ENCODE results near the gene GRIK1. TPM values are rescaled to one million over a fixed set of nuclear protein-coding genes. Genes with fewer than 3 reads are reported as not detected.

GRIK1 gene
- total and polyA plus RNA-seq, 4 donors: not detected

- ATAC-seq (ENCODE audit: low FRiP score): no peak
- no peak overlapping the region for H3K4me3 ChIP-seq (ENCODE audit: low read length in 2 of 2)
- H3K36me3 ChIP-seq (ENCODE audit: control insufficient read depth in 1 of 2, insufficient read depth in 2 of 2, low read length in 1 of 2): no peaks in the 10 kb centered on the region
- H3K9me3 ChIP-seq (ENCODE audit: control insufficient read depth, low read length): no peaks in the 10 kb centered on the region
- no peaks in the 10 kb centered on the region for H3K27me3 ChIP-seq (ENCODE audit: control insufficient read depth in 1 of 2, insufficient read depth in 2 of 2, low read length in 1 of 2)
- H3K27ac ChIP-seq (ENCODE audit: low read depth in 1 of 2, low read length in 2 of 2): no peak overlapping the region
- intact Hi-C loops (cut with DNase I): no loop called here
- WGBS, 2 donors: 93 to 94% methylated on average over 4 of the region's 4 CpGs
- no peaks in the 10 kb centered on the region for H3K4me1 ChIP-seq (ENCODE audit: control insufficient read depth in 1 of 2, insufficient read depth in 2 of 2, low read length in 2 of 2)
- DNase-seq: no peak
These were observed 231.4 kb downstream of the GRIK1 start for GRCh38 chr21:29708401-29708800.

- no peak overlapping the region for H3K27ac ChIP-seq (ENCODE audit: low read depth in 1 of 2, low read length in 2 of 2)
- H3K9me3 ChIP-seq (ENCODE audit: control insufficient read depth, low read length): no peaks in the 10 kb centered on the region
- H3K4me1 ChIP-seq (ENCODE audit: control insufficient read depth in 1 of 2, insufficient read depth in 2 of 2, low read length in 2 of 2): no peaks in the 10 kb centered on the region
- intact Hi-C loops (cut with DNase I): no loop called here
- H3K36me3 ChIP-seq (ENCODE audit: control insufficient read depth in 1 of 2, insufficient read depth in 2 of 2, low read length in 1 of 2): no peaks in the 10 kb centered on the region
- WGBS, 2 donors: 83 to 100% methylated on average over 1 of the region's 1 CpG
- H3K4me3 ChIP-seq (ENCODE audit: low read length in 2 of 2): no peak overlapping the region
- DNase-seq (no peak), ATAC-seq (ENCODE audit: low FRiP score) (no peak)
- H3K27me3 ChIP-seq (ENCODE audit: control insufficient read depth in 1 of 2, insufficient read depth in 2 of 2, low read length in 1 of 2): no peaks in the 10 kb centered on the region
These were observed 235.1 kb downstream of the GRIK1 start for GRCh38 chr21:29704719-29705118.

- Histone ChIP-seq H3K9me3 (ENCODE audit: control insufficient read depth, low read length) (no peaks in the 10 kb centered on the region), H3K4me1 (ENCODE audit: control insufficient read depth in 1 of 2, insufficient read depth in 2 of 2, low read length in 2 of 2) (no peaks in the 10 kb centered on the region), H3K36me3 (ENCODE audit: control insufficient read depth in 1 of 2, insufficient read depth in 2 of 2, low read length in 1 of 2) (no peaks in the 10 kb centered on the region), H3K27ac (ENCODE audit: low read depth in 1 of 2, low read length in 2 of 2) (no peak overlapping the region), H3K27me3 (ENCODE audit: control insufficient read depth in 1 of 2, insufficient read depth in 2 of 2, low read length in 1 of 2) (no peaks in the 10 kb centered on the region), H3K4me3 (ENCODE audit: low read length in 2 of 2) (no peak overlapping the region)
- no peak for DNase-seq
- intact Hi-C loops (cut with DNase I): no loop called here
- 94 to 96% methylated on average over 5 of the region's 5 CpGs for WGBS, 2 donors
- ATAC-seq (ENCODE audit: low FRiP score): no peak
These were observed 238.1 kb downstream of the GRIK1 start for GRCh38 chr21:29701676-29702075.

- ATAC-seq (ENCODE audit: low FRiP score) (no peak), DNase-seq (no peak)
- no peaks in the 10 kb centered on the region for H3K9me3 ChIP-seq (ENCODE audit: control insufficient read depth, low read length)
- no peak overlapping the region for H3K4me3 ChIP-seq (ENCODE audit: low read length in 2 of 2)
- WGBS, 2 donors: 21 to 23% methylated on average over 7 of the region's 7 CpGs
- intact Hi-C loops (cut with DNase I): no loop called here
- no peaks in the 10 kb centered on the region for H3K4me1 ChIP-seq (ENCODE audit: control insufficient read depth in 1 of 2, insufficient read depth in 2 of 2, low read length in 2 of 2)
- H3K27ac ChIP-seq (ENCODE audit: low read depth in 1 of 2, low read length in 2 of 2): no peak overlapping the region
- H3K27me3 ChIP-seq (ENCODE audit: control insufficient read depth in 1 of 2, insufficient read depth in 2 of 2, low read length in 1 of 2): no peaks in the 10 kb centered on the region
- no peaks in the 10 kb centered on the region for H3K36me3 ChIP-seq (ENCODE audit: control insufficient read depth in 1 of 2, insufficient read depth in 2 of 2, low read length in 1 of 2)
These were observed 242.1 kb downstream of the GRIK1 start for GRCh38 chr21:29697555-29698193.

- no peaks in the 10 kb centered on the region for H3K4me1 ChIP-seq (ENCODE audit: control insufficient read depth in 1 of 2, insufficient read depth in 2 of 2, low read length in 2 of 2)
- ATAC-seq (ENCODE audit: low FRiP score) (no peak), DNase-seq (no peak)
- no peaks in the 10 kb centered on the region for H3K9me3 ChIP-seq (ENCODE audit: control insufficient read depth, low read length)
- H3K27me3 ChIP-seq (ENCODE audit: control insufficient read depth in 1 of 2, insufficient read depth in 2 of 2, low read length in 1 of 2): no peaks in the 10 kb centered on the region
- H3K27ac ChIP-seq (ENCODE audit: low read depth in 1 of 2, low read length in 2 of 2): no peak overlapping the region
- intact Hi-C loops (cut with DNase I): no loop called here
- 47 to 51% methylated on average over 1 of the region's 1 CpG for WGBS, 2 donors
- no peaks in the 10 kb centered on the region for H3K36me3 ChIP-seq (ENCODE audit: control insufficient read depth in 1 of 2, insufficient read depth in 2 of 2, low read length in 1 of 2)
- no peak overlapping the region for H3K4me3 ChIP-seq (ENCODE audit: low read length in 2 of 2)
These were observed 242.9 kb downstream of the GRIK1 start for GRCh38 chr21:29696937-29697336.

GRCh38 chr21:29691616-29692491, 247.9 kb downstream of the GRIK1 start:
- no peak for ATAC-seq (ENCODE audit: low FRiP score)
- Histone ChIP-seq H3K4me3 (ENCODE audit: low read length in 2 of 2) (no peak overlapping the region), H3K9me3 (ENCODE audit: control insufficient read depth, low read length) (no peaks in the 10 kb centered on the region), H3K27me3 (ENCODE audit: control insufficient read depth in 1 of 2, insufficient read depth in 2 of 2, low read length in 1 of 2) (no peaks in the 10 kb centered on the region), H3K4me1 (ENCODE audit: control insufficient read depth in 1 of 2, insufficient read depth in 2 of 2, low read length in 2 of 2) (no peaks in the 10 kb centered on the region), H3K27ac (ENCODE audit: low read depth in 1 of 2, low read length in 2 of 2) (no peak overlapping the region), H3K36me3 (ENCODE audit: control insufficient read depth in 1 of 2, insufficient read depth in 2 of 2, low read length in 1 of 2) (no peaks in the 10 kb centered on the region)
- intact Hi-C loops (cut with DNase I): no loop called here
- no peak for DNase-seq
- 83 to 92% methylated on average over 5 of the region's 5 CpGs for WGBS, 2 donors

GRCh38 chr21:29689753-29690152, 250.0 kb downstream of the GRIK1 start:
- DNase-seq (no peak), ATAC-seq (ENCODE audit: low FRiP score) (no peak)
- WGBS, 2 donors: 89% methylated on average over 6 of the region's 6 CpGs
- H3K4me1 ChIP-seq (ENCODE audit: control insufficient read depth in 1 of 2, insufficient read depth in 2 of 2, low read length in 2 of 2): no peaks in the 10 kb centered on the region
- H3K27me3 ChIP-seq (ENCODE audit: control insufficient read depth in 1 of 2, insufficient read depth in 2 of 2, low read length in 1 of 2): no peaks in the 10 kb centered on the region
- no peak overlapping the region for H3K4me3 ChIP-seq (ENCODE audit: low read length in 2 of 2)
- no peaks in the 10 kb centered on the region for H3K36me3 ChIP-seq (ENCODE audit: control insufficient read depth in 1 of 2, insufficient read depth in 2 of 2, low read length in 1 of 2)
- no peak overlapping the region for H3K27ac ChIP-seq (ENCODE audit: low read depth in 1 of 2, low read length in 2 of 2)
- intact Hi-C loops (cut with DNase I): no loop called here
- no peaks in the 10 kb centered on the region for H3K9me3 ChIP-seq (ENCODE audit: control insufficient read depth, low read length)

- DNase-seq (no peak), ATAC-seq (ENCODE audit: low FRiP score) (no peak)
- WGBS, 2 donors: 93 to 96% methylated on average over 1 of the region's 1 CpG
- H3K36me3 ChIP-seq (ENCODE audit: control insufficient read depth in 1 of 2, insufficient read depth in 2 of 2, low read length in 1 of 2): no peaks in the 10 kb centered on the region
- H3K4me1 ChIP-seq (ENCODE audit: control insufficient read depth in 1 of 2, insufficient read depth in 2 of 2, low read length in 2 of 2): no peaks in the 10 kb centered on the region
- intact Hi-C loops (cut with DNase I): no loop called here
- H3K27ac ChIP-seq (ENCODE audit: low read depth in 1 of 2, low read length in 2 of 2): no peak overlapping the region
- H3K27me3 ChIP-seq (ENCODE audit: control insufficient read depth in 1 of 2, insufficient read depth in 2 of 2, low read length in 1 of 2): no peaks in the 10 kb centered on the region
- H3K4me3 ChIP-seq (ENCODE audit: low read length in 2 of 2): no peak overlapping the region
- H3K9me3 ChIP-seq (ENCODE audit: control insufficient read depth, low read length): no peaks in the 10 kb centered on the region
These were observed 255.7 kb downstream of the GRIK1 start for GRCh38 chr21:29684106-29684505.

- Histone ChIP-seq H3K4me1 (ENCODE audit: control insufficient read depth in 1 of 2, insufficient read depth in 2 of 2, low read length in 2 of 2) (no peaks in the 10 kb centered on the region), H3K27me3 (ENCODE audit: control insufficient read depth in 1 of 2, insufficient read depth in 2 of 2, low read length in 1 of 2) (no peaks in the 10 kb centered on the region), H3K36me3 (ENCODE audit: control insufficient read depth in 1 of 2, insufficient read depth in 2 of 2, low read length in 1 of 2) (no peaks in the 10 kb centered on the region), H3K9me3 (ENCODE audit: control insufficient read depth, low read length) (no peaks in the 10 kb centered on the region), H3K27ac (ENCODE audit: low read depth in 1 of 2, low read length in 2 of 2) (no peak overlapping the region), H3K4me3 (ENCODE audit: low read length in 2 of 2) (no peak overlapping the region)
- intact Hi-C loops (cut with DNase I): no loop called here
- 93 to 99% methylated on average over 3 of the region's 3 CpGs for WGBS, 2 donors
- no peak for DNase-seq
- ATAC-seq (ENCODE audit: low FRiP score): no peak
These were observed 257.0 kb downstream of the GRIK1 start for GRCh38 chr21:29682800-29683199.
